Immature natural killer cell (primary cell): ENCODE measurements around the gene APCDD1. TPM values are rescaled to one million over a fixed set of nuclear protein-coding genes. Genes with fewer than 3 reads are reported as not detected.

Experiments used
- DNase-seq, 3 donors: peaks; one replicate each; pipeline ENCODE4 v3.0.0; 2022; ENCODE audit warnings: mixed read lengths in 1 of 3
- H3K27ac Mint-ChIP-seq, 6 donors: one replicate each; pipeline ENCODE4 v1.8.0; 2020; ENCODE audit warnings: mixed read lengths in 6 of 6, mild to moderate bottlenecking in 5 of 6, inconsistent platforms in 4 of 6, moderate library complexity in 3 of 6
- H3K27me3 Mint-ChIP-seq, 3 donors: one replicate each; pipeline ENCODE4 v1.8.0; 2020 to 2021; ENCODE audit warnings: low read depth in 3 of 3, mild to moderate bottlenecking in 3 of 3, mixed read lengths in 3 of 3, moderate library complexity in 3 of 3, inconsistent platforms in 1 of 3
- H3K36me3 Mint-ChIP-seq, 3 donors: one replicate each; pipeline ENCODE4 v1.8.0; 2020; ENCODE audit warnings: mixed read lengths in 3 of 3, inconsistent platforms in 2 of 3, mild to moderate bottlenecking in 2 of 3
- H3K4me1 Mint-ChIP-seq, 2 donors: one replicate each; pipeline ENCODE4 v1.8.0; 2020; ENCODE audit warnings: inconsistent platforms in 2 of 2, mild to moderate bottlenecking in 2 of 2, mixed read lengths in 2 of 2, moderate library complexity in 1 of 2
- H3K4me3 Mint-ChIP-seq, 5 donors: one replicate each; pipeline ENCODE4 v1.8.0; 2020; ENCODE audit warnings: mild to moderate bottlenecking in 5 of 5, mixed read lengths in 5 of 5, inconsistent platforms in 3 of 5, moderate library complexity in 3 of 5
- H3K9me3 Mint-ChIP-seq, 6 donors: one replicate each; pipeline ENCODE4 v1.8.0; 2020; ENCODE audit warnings: mild to moderate bottlenecking in 6 of 6, mixed read lengths in 6 of 6, inconsistent platforms in 4 of 6, moderate library complexity in 3 of 6
- polyA plus RNA-seq, 3 donors: library from polyadenylated mRNA; unstranded; fragments of 300-500 nt; fragmentation: Illumina TruSeq; gene quantifications; one replicate each; pipeline ENCODE4 v1.2.3, GENCODE V29; 2021

The APCDD1 gene
- polyA plus RNA-seq, 3 donors from 2014 or later, result 0.31 TPM; not detected in 2

DNA sequence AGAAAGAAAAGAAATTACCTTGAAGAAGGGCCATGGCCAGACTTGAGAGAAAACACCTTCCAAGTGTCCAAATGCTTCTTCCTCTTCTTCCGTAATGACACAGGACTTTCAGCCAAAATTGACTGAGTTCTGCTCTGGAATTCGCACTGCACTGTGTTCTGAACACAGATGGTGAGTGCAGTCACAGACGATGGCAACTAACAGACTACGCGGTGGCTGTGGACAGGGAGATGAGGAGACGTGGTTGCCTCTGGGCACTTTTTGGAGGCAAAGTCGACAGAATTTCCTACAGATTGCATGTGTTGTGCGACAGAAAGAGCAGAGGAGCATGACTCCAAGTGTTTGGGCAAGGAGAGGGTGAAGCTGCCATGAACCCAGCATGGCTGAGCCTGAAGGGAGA, 67.1 kb downstream of the APCDD1 start:
- no peak overlapping the region for H3K4me3 Mint-ChIP-seq

DNA sequence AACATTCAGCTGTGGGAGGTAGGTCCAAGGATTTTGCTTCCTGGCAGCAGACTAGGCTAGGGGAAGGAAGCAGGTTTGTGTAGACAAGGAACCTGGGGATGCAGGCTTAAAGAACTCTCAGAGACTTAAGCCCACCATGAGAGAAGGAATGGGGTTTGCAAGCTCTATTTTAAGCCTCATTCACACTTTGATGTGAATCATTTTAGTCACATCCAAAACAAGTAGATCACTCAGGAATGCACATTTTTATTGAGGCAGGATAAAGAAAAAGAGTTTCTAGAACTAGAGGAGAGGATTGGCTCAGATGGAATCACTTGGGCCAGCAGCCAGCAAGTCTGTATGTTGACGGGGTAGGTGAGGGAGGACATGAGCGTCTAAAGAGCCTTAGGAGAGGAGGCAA, 68.1 kb downstream of the APCDD1 start:
- peaks cover 29 to 30% of the 10 kb centered on the region in 2 donors for H3K4me1 Mint-ChIP-seq
- no peak for DNase-seq

More for the DNA sequence above, 67.1 kb downstream of the APCDD1 start:
- H3K27me3 Mint-ChIP-seq, result peaks cover 13 to 25% (median 15%) of the 10 kb centered on the region in 3 donors
- peaks cover 19 to 20% of the 10 kb centered on the region in 2 donors for H3K4me1 Mint-ChIP-seq
- H3K27ac Mint-ChIP-seq, result no peak overlapping the region
- H3K9me3 Mint-ChIP-seq, result peaks cover 0 to 2% (median 0%) of the 10 kb centered on the region in 6 donors
- no peak for DNase-seq
- no peaks in the 10 kb centered on the region for H3K36me3 Mint-ChIP-seq

DNA sequence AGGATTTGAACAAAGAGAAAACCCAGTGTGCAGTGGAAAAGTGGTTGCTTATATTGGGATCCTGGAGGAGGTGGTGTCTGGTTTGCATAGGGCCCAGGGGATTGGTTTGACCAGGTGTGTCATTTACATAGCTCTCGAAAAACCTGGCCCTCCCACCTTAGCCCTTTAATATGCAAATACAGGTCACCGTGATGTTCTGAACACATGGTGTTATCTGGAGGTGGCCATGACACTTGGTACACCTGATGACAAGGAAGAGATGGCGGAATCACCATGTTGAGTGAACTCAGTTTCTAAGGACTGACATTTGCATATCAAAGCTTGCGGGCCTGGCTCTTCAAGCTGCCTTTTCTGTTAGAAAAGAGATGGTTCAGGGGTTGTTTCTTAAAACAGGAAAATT, 69.1 kb downstream of the APCDD1 start:
- H3K4me3 Mint-ChIP-seq, result no peak overlapping the region
- H3K36me3 Mint-ChIP-seq, result no peaks in the 10 kb centered on the region
- peaks cover 6 to 22% (median 14%) of the 10 kb centered on the region in 3 donors for H3K27me3 Mint-ChIP-seq
- H3K9me3 Mint-ChIP-seq, result no peaks in the 10 kb centered on the region
- H3K4me1 Mint-ChIP-seq, result peaks cover 36 to 40% of the 10 kb centered on the region in 2 donors
- no peak overlapping the region for H3K27ac Mint-ChIP-seq
- DNase-seq, result no peak

More for the DNA sequence above, 68.1 kb downstream of the APCDD1 start:
- H3K27me3 Mint-ChIP-seq, result peaks cover 13 to 25% (median 14%) of the 10 kb centered on the region in 3 donors
- H3K4me3 Mint-ChIP-seq, result no peak overlapping the region
- H3K9me3 Mint-ChIP-seq, result peaks cover 0 to under 1% (median 0%) of the 10 kb centered on the region in 6 donors
- H3K36me3 Mint-ChIP-seq, result no peaks in the 10 kb centered on the region
- no peak overlapping the region for H3K27ac Mint-ChIP-seq

DNA sequence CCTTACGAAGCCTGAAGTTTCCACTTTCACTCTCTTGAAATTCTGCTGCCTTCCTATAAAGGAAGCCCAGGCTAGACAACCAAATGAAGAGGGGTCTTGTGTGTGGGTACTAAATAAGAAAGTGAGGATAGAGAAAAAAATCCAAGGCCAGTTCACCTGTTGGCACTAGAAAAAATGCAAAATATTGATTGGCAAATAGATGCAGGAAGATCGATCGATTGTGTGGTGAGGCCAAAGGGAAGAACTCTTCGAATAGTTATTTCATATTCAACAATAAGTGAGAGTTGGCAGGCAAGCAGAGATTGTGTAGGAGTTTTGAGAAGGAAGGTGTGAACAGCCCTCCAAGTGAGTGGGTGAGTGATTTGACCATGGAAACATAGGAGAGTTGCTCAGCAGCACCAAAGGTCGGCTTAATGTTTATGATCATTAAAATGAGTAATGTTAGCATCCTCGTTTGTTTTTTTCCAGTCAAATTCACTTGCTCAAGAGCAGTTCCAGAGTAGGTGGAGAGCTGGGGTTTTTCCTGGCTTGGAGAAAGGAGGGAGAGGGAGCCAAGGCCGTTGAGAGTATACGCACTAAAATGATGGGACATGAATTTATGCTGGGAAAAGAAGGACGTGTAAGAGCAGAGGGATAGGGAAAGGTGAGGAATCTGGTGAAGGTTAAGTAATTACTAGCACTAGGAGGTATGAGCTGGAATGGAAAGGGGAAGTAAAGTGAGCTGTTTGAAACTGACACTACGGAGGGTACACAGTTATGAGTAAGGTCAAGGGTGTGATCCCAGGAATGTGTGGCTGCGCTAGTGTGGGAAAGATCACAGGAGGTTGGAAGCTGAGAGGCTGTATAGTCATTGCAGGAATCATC, 70.3 kb downstream of the APCDD1 start:
- no peaks in the 10 kb centered on the region for H3K36me3 Mint-ChIP-seq
- H3K4me3 Mint-ChIP-seq, result peak overlapping the region; percentile 96 to 98 (median 98)
- peaks cover 42 to 49% of the 10 kb centered on the region in 2 donors for H3K4me1 Mint-ChIP-seq
- peaks cover 6 to 15% (median 11%) of the 10 kb centered on the region in 3 donors for H3K27me3 Mint-ChIP-seq
- peak overlapping the region; percentile 58 to 98 (median 97) for H3K27ac Mint-ChIP-seq
- no peaks in the 10 kb centered on the region for H3K9me3 Mint-ChIP-seq
- no peak for DNase-seq

DNA sequence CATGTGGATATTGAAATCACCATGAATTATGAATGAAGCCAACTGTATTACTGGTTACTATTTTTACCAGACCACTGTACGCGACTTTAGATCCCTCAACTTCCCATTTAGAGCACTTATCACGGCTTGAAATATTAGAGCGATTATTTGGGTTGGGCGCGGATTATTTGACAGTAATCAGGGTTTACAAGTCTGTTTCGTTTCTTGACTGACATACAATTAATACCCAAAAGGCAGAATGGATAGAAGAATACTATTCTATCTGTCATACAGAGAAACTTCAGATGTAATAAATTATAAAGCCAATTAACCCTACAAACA, 70.9 kb downstream of the APCDD1 start:
- peak overlapping the region; percentile 95 to 98 (median 97) for H3K27ac Mint-ChIP-seq
- H3K9me3 Mint-ChIP-seq, result no peaks in the 10 kb centered on the region
- H3K4me3 Mint-ChIP-seq, result peak overlapping the region; percentile 96 to 98 (median 98)
- H3K27me3 Mint-ChIP-seq, result peaks cover 6 to 15% (median 11%) of the 10 kb centered on the region in 3 donors
- H3K4me1 Mint-ChIP-seq, result peaks cover 47 to 55% of the 10 kb centered on the region in 2 donors
- H3K36me3 Mint-ChIP-seq, result no peaks in the 10 kb centered on the region
- DNase-seq, result no peak

DNA sequence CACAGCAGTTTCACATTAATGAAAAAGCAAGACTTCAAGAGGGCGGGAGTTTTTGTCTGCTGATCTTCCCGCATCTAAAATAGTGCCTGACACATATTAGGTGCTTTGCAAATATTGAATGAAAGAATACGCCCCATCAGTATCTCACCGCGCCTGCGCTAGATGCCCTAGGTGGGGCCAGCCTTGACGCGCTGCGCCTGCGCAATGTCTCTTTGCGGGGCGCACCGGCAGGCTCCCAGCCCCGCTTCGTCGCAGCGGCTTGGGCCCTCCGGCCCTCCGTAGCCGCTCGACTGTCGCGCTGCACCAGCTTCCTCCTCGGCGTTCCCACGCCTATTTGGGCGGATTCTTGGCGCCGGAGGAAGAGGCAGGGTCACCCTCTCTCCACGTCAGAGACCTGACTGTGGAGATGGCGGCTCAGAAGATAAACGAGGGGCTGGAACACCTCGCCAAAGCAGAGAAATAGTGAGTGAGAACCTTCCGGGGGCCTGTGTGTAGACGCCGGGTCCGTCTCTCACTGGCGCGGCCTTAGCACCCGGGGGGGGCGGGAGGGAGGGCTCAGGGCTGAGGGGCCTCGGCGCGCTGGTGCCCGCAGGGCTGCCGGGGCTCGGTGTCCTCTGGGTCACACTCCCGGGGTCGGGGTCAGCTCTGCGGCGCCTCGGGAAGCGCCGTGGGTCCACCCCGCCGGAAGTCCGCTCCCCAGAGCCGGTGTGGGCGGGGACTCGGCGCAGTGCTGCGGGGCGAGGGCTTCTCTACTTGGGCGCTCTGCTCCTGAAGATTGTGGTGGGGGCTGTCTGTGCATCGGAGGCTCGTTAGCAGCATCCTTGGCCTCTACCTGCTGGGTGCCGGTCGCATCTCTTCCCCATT, 71.5 kb downstream of the APCDD1 start, which contains the start of gene NAPG:
NAPG (plus strand) TSS at position 331 of the 864 bp plus-strand sequence; CDS start at position 407, 76 bp downstream.
- no peaks in the 10 kb centered on the region for H3K9me3 Mint-ChIP-seq
- no peaks in the 10 kb centered on the region for H3K36me3 Mint-ChIP-seq
- peaks cover 53 to 61% of the 10 kb centered on the region in 2 donors for H3K4me1 Mint-ChIP-seq
- peaks cover 6 to 12% (median 11%) of the 10 kb centered on the region in 3 donors for H3K27me3 Mint-ChIP-seq
- DNase-seq, result peak; percentile 90 to 92 (median 92)
- peak within 1 kb of the TSS; percentile 95 to 98 (median 97) for H3K27ac Mint-ChIP-seq
- H3K4me3 Mint-ChIP-seq, result peak within 1 kb of the TSS; percentile 96 to 98 (median 98)

DNA sequence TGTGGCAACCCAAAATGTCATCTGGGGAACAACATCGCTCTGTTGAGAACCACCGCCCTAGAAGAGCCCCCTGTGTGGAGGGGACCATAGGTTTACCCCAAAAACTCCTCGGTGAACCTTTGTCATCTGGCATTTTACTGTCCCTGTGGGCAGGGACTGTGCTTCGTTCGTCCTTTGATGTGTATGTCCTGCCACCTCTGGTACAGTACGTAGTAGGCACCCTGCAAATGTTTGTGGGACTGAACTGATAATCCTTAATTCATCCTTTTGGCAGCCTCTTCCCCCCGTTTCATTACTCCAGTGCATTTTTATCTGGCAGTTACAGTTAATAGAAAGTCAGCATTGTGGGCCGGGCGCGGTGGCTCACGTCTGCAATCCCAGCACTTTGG, 72.1 kb downstream of the APCDD1 start:
- H3K36me3 Mint-ChIP-seq, result no peaks in the 10 kb centered on the region
- peaks cover 5 to 12% (median 11%) of the 10 kb centered on the region in 3 donors for H3K27me3 Mint-ChIP-seq
- H3K9me3 Mint-ChIP-seq, result no peaks in the 10 kb centered on the region
- peak overlapping the region; percentile 86 to 95 (median 91) for H3K27ac Mint-ChIP-seq
- peaks cover 54 to 62% of the 10 kb centered on the region in 2 donors for H3K4me1 Mint-ChIP-seq
- no peak for DNase-seq
- H3K4me3 Mint-ChIP-seq, result peak overlapping the region; percentile 96 to 98 (median 98)

DNA sequence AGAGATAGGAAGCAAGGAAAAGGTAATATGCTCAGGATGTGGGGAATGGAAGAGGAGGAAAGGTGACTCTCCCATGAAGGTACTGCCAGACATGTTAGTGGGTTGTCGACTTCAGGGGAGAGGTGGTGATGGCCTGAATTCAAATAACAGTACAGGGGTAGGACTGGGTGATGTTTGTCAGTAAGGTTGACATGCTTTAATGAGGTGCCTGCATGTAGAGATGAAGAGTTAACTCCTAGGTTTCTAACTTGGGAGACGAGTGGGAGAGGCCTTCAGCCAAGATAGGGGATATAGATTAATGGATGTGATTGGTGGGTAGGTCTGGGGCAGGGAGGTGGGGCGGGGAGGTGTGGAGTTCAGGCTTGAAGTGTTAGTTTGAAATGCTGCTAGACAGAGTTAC, 74.0 kb downstream of the APCDD1 start:
- Mint-ChIP-seq H3K9me3 (no peaks in the 10 kb centered on the region), H3K4me1 (peaks cover 54 to 68% of the 10 kb centered on the region in 2 donors), H3K27me3 (peaks cover 4 to 12% (median 10%) of the 10 kb centered on the region in 3 donors), H3K36me3 (peaks cover 0 to 3% (median 0%) of the 10 kb centered on the region in 3 donors), H3K27ac (peak overlapping the region in 5 of 6 donors; percentile 7 to 65 (median 55)), H3K4me3 (peak overlapping the region in 3 of 5 donors; percentile 3 to 42 (median 41))
- DNase-seq, result no peak

DNA sequence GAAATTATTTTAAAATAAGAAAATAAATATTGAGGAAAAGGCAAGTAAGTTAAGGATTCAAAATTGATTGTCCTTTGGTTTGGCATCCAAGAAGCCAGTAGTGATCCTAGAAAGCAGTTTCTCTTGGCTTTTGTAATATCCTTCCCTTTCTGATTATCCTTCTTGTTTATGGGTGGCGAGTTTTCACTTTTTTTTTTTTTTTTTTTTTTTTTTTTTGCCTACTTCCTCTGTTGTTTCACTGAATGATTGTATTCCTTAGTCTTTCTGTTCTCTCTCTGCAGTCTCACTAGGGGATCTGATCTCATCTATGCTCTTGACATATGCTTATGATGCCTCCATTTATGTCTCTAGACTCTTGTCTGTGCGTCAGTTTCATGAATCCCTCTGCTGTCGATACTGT, 75.6 kb downstream of the APCDD1 start:
- no peak for DNase-seq
- Mint-ChIP-seq H3K4me3 (peak overlapping the region in 1 of 5 donors; percentile 7), H3K36me3 (peaks cover 0 to 9% (median 0%) of the 10 kb centered on the region in 3 donors), H3K4me1 (peaks cover 48 to 60% of the 10 kb centered on the region in 2 donors), H3K27ac (peak overlapping the region in 3 of 6 donors; percentile 2 to 25 (median 7)), H3K9me3 (no peaks in the 10 kb centered on the region), H3K27me3 (peaks cover 4 to 11% (median 10%) of the 10 kb centered on the region in 3 donors)

DNA sequence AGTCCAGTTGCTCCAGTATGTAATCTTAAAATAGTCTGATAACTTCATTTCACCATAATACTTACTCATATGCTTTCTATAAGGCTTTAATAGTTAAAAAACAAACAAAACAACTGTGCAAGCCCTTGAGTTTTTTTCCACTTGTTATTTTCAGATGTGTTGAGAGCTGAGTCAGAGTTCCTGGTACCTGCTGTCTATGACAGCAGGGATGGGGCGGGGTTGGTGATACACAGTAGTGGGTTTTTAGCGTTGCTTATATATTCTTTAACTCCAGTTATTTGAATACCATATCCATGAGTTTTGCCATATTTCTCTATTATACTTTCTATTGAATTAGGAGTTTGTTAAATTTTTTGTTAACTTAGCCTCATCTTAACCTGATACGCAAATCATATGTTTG, 76.4 kb downstream of the APCDD1 start:
- Mint-ChIP-seq H3K9me3 (no peaks in the 10 kb centered on the region), H3K4me1 (peaks cover 39 to 51% of the 10 kb centered on the region in 2 donors), H3K4me3 (no peak overlapping the region), H3K36me3 (peaks cover 0 to 9% (median 0%) of the 10 kb centered on the region in 3 donors), H3K27me3 (peaks cover 1 to 6% (median 5%) of the 10 kb centered on the region in 3 donors), H3K27ac (peak overlapping the region in 2 of 6 donors; percentile 2 to 7)
- no peak for DNase-seq

DNA sequence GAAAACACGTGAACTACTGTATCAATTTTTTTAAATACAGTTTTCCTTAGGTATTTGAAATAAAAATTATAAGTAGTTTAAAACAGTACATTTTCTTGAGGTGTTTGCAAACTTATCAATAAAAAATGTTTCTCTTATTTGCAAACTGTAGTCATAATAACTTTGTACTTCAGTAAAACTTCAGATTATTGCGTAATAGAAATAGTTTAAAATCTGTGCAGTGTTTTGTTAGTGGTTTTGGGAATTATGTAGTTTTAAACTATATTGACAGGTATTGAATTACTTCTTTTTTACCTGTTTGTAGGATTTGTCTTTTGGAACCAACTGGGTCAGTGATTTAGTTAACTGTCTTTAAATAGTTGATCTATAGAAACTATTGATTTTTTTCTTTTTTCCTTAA, 78.7 kb downstream of the APCDD1 start:
- Mint-ChIP-seq H3K9me3 (no peaks in the 10 kb centered on the region), H3K4me3 (no peak overlapping the region), H3K4me1 (peaks cover 25 to 47% of the 10 kb centered on the region in 2 donors), H3K27me3 (peaks cover 0 to 2% (median 0%) of the 10 kb centered on the region in 3 donors), H3K27ac (no peak overlapping the region), H3K36me3 (peaks cover 3 to 12% (median 5%) of the 10 kb centered on the region in 3 donors)
- no peak for DNase-seq

DNA sequence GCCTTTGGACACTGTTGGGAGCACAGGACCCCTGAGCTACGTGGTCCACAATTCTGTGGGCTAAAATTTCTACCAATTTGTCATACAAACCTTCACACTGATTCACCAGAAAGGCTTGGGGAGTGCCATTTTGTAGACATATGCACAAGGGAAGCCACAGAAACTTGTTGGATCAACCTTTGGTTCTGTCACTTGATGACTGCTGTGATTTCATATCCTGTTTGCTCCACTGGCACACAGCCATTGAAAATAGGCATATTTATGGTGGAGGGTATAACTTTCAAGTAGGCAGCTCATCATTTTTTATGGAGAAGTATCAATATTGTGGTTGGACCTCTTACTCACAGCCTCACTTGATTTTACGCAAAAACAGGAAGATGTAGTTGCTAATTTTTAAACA, 81.8 kb downstream of the APCDD1 start:
- no peak overlapping the region for H3K4me3 Mint-ChIP-seq
- peaks cover 0 to 3% (median 0%) of the 10 kb centered on the region in 3 donors for H3K27me3 Mint-ChIP-seq
- DNase-seq, result no peak
- H3K9me3 Mint-ChIP-seq, result no peaks in the 10 kb centered on the region
- H3K36me3 Mint-ChIP-seq, result peaks cover 22 to 35% (median 32%) of the 10 kb centered on the region in 3 donors
- peaks cover 3 to 23% of the 10 kb centered on the region in 2 donors for H3K4me1 Mint-ChIP-seq
- H3K27ac Mint-ChIP-seq, result no peak overlapping the region

DNA sequence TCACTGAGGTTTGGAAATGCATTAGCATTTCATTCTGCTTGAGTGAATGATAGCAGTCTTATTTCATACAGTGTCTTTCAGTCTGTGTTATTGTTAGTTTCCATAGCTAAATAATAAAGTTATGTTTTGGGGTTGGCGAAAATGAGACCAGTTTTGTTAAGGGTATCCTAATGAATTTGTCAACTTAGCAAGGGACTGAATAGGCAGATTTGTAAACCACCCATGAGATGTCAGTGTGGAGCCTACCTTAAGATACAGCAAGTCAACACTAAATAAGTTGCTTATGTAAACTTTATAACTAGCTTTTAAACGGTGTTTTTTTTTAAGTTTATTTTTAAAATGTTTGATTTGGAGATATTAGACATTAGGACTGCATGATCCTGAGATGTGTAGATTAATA, 83.3 kb downstream of the APCDD1 start:
- no peak overlapping the region for H3K4me3 Mint-ChIP-seq
- H3K27me3 Mint-ChIP-seq, result peaks cover 0 to 3% (median 0%) of the 10 kb centered on the region in 3 donors
- H3K4me1 Mint-ChIP-seq, result peaks cover 3 to 17% of the 10 kb centered on the region in 2 donors
- DNase-seq, result no peak
- peaks cover 33 to 45% (median 37%) of the 10 kb centered on the region in 3 donors for H3K36me3 Mint-ChIP-seq
- no peak overlapping the region for H3K27ac Mint-ChIP-seq
- H3K9me3 Mint-ChIP-seq, result no peaks in the 10 kb centered on the region
